ENCODE results near the gene FRMD4B. TPM values are rescaled to one million over a fixed set of nuclear protein-coding genes. Genes with fewer than 3 reads are reported as not detected.

FRMD4B gene
- total and polyA plus RNA-seq, 2 donors (not counting 3 experiments of a cell fraction or from before 2014, with no cell fraction given), result 66.4 to 89.7 TPM

- Histone ChIP-seq H3K9me3 (replicated peaks; ENCODE audit: control insufficient read depth, insufficient read depth, low read length) (no peaks in the 10 kb centered on the region), H3K4me1 (ENCODE audit: control insufficient read depth, extremely low read depth, insufficient read depth, low read length) (peaks cover 59% of the 10 kb centered on the region), H3K4me2 (ENCODE audit: insufficient read depth, low read length) (peak overlapping the region; percentile 77), H3K79me2 (ENCODE audit: control insufficient read depth, insufficient read depth, low read length) (peaks cover 17% of the 10 kb centered on the region), H3K27ac (ENCODE audit: insufficient read depth, low read depth, low read length) (peak overlapping the region; percentile 93), H3K27me3 (ENCODE audit: control insufficient read depth in 2 of 2, insufficient read depth in 2 of 2, low read length in 2 of 2) (no peaks in the 10 kb centered on the region), H2AFZ (ENCODE audit: low read depth, low read length) (no peak overlapping the region), H4K20me1 (replicated peaks; ENCODE audit: control insufficient read depth, extremely low read depth, insufficient read depth, low read length) (no peaks in the 10 kb centered on the region), H3K9me1 (replicated peaks; ENCODE audit: control insufficient read depth, extremely low read depth, insufficient read depth, low read length) (no peaks in the 10 kb centered on the region), H3K4me3 (replicated peaks in 1 of 3; ENCODE audit: insufficient read depth in 1 of 3, low read depth in 1 of 3, low read length in 3 of 3) (no peak overlapping the region), H3K36me3 (ENCODE audit: control insufficient read depth in 2 of 2, extremely low read depth in 1 of 2, insufficient read depth in 2 of 2, low read length in 2 of 2) (peaks cover 23 to 28% of the 10 kb centered on the region in 2 experiments), H3K9ac (replicated peaks; ENCODE audit: extremely low read depth, insufficient read depth, low read length) (peak overlapping the region; percentile 65)
- ChIA-PET CTCF (interaction anchor here (0.6 to 2.6 kb wide), 16 partner anchors 8 to 239 kb away, joined by 3 to 18 read pairs (median 4); no protein-coding TSS in a partner anchor), POLR2A (interaction anchor here (0.6 to 1.3 kb wide), 3 partner anchors 31 to 95 kb away, joined by 3 to 5 read pairs (median 4); no protein-coding TSS in a partner anchor)
- DNase-seq (ENCODE audit: low read depth, low spot score) (peak; percentile 98), FAIRE-seq (peak; percentile 95)
- intact Hi-C loops (cut with micrococcal nuclease), result loop anchor here (1.0 to 2.0 kb wide), 6 partner anchors 7 to 108 kb away; no protein-coding TSS in a partner anchor
- BruUV-seq (replicated peaks), result no TSS peak
- dilution Hi-C loops (cut with MboI; ENCODE audit: extremely low pct_ligation_motif_present, low sequenced_read_pairs), result no loop called here
- TF ChIP-seq JUN (IDR thresholded peaks at IDR 0.05; ENCODE audit: borderline replicate concordance, insufficient read depth, insufficient read length, low read depth) (peak; percentile 95), FOS (IDR thresholded peaks at IDR 0.05; ENCODE audit: borderline replicate concordance, insufficient read depth, low read length) (peak; percentile 96), MAX (IDR thresholded peaks at IDR 0.05; ENCODE audit: insufficient read depth, insufficient read length) (no peak), MYC (IDR thresholded peaks at IDR 0.05; ENCODE audit: low read depth, low read length) (no peak), EZH2 (IDR thresholded peaks at IDR 0.05; ENCODE audit: borderline replicate concordance, low read depth, low read length, severe bottlenecking) (no peak), GATA2 (IDR thresholded peaks at IDR 0.05; ENCODE audit: insufficient read depth, insufficient read length, low read depth, low read length) (peak; percentile 76), POLR2AphosphoS5 (IDR thresholded peaks at IDR 0.05; ENCODE audit: insufficient read depth, low read depth, low read length) (peak; percentile 79), POLR2A (IDR thresholded peaks at IDR 0.05; ENCODE audit: low read depth, low read length) (peak; percentile 31), CTCF (IDR thresholded peaks at IDR 0.05; ENCODE audit: extremely low read depth in 1 of 2, insufficient read depth in 1 of 2, low read depth in 1 of 2, low read length in 2 of 2) (no peak)
These were observed 204.2 kb downstream of the FRMD4B start for GRCh38 chr3:69181592-69182211.

Data from endothelial cell of umbilical vein (primary cell).